ENCODE data around the gene DNAJC18.

- TF ChIP-seq EZH2 (IDR thresholded peaks at IDR 0.05; ENCODE audit: insufficient read depth, poor library complexity, severe bottlenecking) (no peak), EZH2phosphoT487 (IDR thresholded peaks at IDR 0.05; ENCODE audit: insufficient read depth, low read depth) (no peak)
These were observed 34.2 kb upstream of the DNAJC18 start for GRCh38 chr5:139473565-139473964.

Data from GM23248 (cell line).